Amniotic stem cell (primary cell): ENCODE results near the gene GSTM3.

Source experiments
- DNase-seq: peaks from one replicate; lab custom pipeline; 2025; lab: John Stamatoyannopoulos, UW

The GSTM3 gene

DNA sequence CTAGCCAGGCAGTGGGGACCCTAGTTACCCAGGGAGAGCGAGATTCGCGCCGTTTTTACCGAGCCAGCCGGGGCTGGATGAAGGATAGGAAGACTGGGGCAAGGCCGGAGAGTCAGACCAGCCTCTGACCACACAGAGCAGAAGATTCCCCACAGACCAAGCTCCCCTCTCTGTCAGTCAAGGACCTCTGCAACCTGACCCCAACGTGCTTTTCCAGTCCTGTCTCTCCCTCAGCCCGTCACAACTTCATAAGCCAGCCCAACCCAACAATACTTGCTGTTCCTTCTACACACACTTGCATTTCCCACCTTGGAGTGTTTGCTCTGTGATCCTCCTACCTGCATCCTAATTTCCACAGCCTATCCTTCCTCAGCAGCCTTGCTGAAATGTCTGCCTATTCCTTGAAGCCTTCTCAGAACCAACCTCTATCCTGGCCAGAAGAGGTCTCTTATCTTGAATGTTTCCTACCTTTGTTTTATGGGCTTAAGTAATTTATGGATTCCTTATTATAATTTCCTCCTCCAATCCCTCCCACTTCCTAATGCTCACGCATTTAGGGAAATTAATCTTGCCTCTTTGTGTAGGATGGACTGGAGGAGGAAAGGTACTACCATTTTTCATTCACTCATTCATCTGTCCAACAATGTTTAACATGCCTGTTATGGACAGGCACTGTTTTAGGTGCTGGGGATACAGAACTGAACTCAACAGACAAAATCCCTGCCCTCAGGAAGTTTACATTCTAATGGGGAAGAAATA is at the start of gene GSTM3:
TSS of gene GSTM3 (minus strand) at position 424 of the 759 bp plus-strand sequence. CDS start 751 bp downstream, outside the sequence.
- no peak for DNase-seq

DNA sequence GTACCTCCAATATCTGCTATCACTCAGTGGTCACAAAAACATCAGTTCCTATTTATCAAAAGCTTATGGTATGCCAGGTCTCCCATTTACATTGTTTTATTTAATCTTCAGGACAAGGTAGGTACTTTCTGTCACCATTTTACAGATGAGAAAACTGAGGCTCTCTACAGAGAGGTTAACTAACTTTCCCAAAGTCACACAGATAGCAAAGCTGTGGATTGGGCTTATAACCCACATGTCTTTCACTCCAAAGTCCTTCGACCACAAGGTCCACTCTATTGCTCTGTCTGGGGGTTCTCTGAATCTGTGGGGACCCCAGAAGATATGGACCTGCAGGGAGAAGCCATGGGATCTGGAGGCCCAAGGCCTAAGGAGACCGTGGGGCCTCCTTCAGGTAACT is 49.5 kb upstream of the GSTM3 start:
- no peak for DNase-seq

DNA sequence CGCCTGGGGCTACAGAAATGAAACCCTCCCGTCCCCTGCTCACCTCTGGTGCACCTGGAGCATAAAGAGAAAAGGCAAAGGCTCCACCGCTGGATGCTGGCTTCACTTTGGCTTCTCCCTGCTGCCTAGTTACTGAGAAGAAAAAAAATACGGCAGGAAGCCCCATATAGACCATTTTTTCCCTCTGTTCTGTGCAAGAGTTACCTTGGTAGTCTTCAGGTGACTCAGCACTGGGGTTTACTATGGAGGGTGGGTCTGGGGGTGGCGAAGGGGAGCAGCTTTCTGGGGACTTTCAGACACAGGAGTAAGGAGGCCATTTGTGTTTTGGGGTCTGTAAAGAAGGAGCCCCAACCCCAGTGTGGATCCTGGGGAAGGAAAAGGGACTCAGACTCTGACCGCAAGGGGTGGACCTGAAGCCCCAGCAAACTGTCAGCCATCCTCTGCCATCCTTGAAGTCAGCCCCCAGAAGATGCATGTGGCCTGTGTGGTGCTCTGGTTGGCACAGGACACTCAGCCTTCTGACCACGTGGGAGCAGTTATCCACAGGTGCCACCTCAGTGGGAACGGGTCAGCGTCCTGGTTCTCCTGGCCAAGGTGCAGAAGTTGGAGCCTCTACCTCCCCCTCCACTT is 48.8 kb upstream of the GSTM3 start:
- no peak for DNase-seq

DNA sequence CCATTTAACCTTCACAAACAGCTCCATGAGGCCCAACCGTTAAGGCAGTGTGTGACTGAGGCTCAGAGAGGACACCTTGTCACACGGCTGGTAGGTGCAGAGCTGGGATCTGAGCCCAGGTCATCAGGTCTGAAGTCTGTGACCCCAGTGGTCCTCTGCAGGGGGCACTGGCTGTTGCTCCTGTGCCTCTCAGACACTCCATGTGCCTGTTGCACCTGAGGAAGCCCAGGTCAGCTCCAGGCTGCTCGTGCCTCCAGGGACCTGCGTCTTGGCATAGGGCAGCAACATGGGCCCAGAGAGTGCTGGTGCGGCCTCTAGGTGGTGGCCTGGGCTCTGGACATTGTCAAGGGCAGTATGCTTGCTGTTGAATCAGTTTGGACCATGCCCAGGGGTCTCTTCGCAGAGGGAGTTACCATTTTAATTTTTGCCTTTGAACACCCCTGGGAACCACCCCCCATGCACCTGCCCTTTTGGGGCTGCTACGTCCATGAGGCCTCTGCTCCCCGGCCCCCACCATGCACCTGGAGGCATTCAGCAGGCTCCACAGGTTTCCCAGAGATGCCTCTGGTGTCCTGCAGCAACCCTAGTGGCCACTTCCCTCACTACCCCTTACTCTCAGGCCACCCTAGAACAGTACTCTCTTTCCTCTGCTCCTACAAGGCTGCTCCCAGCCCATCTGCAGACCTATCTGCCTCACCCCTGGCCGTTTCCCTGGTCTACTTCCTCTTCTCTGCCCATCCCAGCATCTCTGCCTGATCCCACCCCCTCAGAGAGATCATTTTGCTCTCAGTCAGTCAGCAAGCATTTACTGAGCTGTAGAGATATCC is 48.1 kb upstream of the GSTM3 start:
- no peak for DNase-seq

DNA sequence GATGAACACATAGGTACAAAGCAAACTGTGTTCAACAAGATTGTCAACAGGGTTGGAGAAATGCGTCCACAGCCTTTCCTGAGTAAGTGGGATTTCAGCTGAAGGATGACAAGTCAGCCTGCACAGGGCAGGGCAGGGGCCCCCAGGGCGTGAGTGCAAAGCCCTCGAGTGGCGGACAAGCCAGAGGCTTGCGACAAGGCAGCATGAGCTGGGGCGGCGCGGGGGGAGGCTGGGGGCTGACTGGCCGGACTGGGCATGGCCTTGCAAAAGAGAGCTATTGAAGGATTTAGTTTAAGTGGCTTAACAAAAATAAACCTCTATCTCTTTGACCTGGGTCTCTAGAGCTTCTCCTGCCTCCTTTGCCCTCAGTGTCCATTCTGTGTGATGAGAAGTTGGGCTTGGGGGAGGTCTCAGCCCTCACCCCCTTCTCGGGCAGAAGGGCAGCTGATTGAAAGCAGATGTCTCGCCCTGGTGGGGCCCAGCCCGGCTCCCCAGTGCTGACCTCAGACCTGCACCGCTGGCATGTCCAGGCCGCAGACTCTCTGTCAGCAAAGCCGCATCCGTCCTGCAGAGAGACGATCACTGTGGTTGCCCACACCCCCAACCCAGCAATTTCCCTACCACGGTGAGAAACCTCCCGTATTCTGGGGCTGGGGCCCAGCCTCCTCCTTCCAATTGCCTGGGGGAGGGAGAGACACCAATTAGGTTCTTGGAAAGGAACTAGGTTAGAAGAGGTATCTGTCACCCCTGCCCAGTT is 47.2 kb upstream of the GSTM3 start:
- no peak for DNase-seq

DNA sequence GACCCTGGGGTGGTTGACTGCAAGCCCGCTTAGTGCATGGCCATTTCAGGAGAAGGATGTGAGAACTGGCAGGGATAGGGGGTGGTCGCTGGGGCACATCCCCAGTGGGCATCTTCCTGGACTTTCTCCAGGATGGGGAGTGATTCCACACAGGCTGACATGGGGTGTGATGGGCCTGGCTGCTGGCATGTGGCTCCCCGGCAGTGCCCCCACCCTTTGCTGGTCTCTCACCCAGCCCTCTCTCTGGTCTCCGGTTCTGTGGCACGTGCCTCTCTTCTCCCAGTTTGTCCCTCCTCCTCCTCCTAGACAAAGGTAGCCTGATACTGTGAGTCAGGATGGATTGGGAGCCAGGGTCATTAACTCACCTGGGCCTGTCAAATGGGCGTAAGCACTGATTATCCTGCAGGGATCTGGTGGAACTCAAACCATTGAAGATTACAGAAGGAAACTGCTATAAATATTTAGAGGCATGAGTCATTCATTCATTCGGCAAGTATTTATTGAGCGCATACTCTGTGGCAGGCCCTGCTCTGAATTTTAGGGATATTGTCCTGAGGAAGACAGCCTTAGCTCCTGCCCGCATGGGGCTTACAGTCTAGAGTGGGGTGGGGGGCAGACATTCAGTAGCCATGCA is 46.5 kb upstream of the GSTM3 start:
- DNase-seq, result no peak

DNA sequence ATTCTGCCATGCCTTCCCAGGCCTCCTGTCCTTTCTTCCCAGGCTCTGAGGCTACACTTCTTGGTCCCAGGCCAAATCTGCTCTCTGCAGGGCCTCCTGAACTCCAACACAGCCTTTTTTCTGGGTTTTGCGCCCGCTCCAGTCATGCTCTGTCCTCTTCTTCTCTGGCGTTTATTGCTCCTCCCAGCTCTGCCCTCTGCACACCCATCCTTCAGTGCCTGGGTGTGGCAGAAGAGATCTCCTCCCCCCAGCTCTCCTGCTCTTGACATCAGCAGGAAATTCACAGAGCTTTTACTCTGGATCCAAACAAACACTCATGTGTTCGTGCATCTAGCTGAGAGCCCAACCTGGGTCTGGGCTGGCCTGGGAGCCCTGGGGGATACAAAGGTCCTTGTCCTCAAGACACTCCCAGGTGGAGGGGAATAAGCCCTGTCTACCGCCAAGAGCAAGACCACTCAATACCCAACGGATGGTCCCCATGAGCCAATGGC is 45.7 kb upstream of the GSTM3 start:
- no peak for DNase-seq

DNA sequence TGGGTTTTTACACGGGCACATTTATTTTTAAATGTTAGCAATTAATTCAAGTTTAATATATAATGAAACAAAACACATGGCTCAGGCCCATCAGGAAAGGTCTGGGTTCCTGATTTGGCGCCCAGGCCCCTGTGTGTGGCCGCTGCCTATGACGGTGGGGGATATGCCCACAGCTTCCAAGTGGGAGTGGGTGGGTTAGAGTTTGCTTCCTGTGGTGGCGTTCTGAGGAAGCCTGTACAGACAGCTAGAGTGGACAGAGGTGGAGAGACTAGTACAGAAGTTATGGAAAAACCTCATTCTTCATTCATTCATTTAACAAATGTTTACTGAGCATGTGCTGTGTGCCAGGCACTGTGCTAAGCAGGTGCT is 45.3 kb upstream of the GSTM3 start:
- no peak for DNase-seq

DNA sequence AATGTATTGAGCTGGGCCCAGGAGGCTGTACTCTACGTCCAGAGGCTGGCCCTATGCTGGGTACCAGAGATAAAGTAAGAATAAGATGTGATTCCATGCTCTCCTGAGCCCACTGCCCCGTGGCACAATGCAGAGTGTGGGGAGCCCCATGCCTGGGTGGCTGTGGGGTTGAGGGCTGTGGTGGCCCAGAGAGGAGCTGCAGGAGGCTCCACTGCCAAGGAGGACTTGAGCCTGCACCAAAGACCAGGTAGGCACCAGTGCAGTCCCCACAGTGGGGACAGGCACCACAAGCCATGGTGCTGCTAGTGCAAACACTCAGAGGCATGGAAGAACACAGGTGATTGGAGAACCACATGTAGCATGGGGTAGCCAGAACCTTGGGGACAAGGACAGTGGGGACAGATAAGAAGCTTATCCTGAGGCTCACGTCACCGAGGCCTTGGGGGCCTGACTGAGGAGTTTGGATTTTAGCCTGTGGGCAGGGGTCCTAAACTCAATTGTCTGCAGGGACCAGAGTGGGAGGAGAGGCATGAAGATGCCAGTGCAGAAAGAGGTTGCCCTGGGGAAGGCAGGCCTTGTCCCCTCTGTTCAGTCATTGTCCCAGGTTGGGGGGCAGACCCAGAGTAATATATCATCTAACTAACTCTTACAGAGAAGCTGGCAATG is 44.7 kb upstream of the GSTM3 start:
- no peak for DNase-seq

DNA sequence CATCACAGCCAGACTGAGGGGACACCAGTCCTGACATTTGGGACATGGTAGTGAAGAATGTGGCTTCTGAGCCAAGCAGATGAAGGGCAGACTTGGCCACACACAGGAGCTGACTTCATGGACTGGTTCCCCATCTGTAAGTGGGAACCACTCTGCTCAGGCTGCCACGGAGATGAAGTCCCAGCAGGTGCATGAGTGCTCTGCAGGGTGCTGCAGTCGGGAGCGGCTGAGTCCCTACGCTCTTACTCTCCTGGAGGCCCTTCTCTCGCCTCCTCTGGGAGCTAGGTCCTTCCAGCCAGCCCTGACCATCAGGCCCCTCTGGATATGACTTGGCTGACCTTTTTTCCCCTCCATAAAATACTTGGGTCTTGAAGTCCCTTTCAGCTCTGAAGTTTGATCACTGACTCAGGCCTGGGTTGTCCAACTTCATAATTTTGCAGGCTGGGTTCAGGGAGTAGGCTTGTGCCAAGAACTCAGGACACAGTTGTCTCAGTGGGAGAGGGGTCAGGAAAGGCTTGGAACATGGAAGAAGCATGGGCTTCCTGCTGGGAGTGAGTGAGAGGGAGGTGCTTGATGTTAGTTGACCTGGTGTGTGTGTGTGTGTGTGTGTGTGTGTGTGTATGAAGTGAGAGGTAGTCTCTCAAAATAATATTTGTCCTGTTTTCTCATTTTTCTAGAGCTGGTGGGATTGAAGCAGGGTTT is 43.9 kb upstream of the GSTM3 start:
- no peak for DNase-seq

DNA sequence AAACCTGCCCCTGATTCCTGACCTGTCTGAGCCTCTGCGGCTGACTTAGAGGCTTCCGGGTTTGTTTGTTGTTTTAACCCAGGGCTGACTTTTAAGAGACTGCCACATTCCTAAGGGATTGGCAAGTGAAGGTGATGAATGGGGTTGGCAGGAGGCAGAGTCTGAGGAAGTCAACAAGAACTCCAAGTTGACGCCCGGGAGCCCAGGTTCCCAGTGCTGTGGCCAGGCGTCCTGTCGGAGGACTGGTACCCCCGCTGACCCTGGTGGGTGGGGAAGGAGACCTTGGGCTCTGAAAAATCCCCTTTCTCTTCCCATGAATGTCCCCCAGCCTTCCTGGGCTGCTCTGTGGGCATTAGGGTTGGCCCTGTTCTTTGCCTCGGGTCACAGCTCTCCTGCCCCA is 42.6 kb upstream of the GSTM3 start:
- no peak for DNase-seq

DNA sequence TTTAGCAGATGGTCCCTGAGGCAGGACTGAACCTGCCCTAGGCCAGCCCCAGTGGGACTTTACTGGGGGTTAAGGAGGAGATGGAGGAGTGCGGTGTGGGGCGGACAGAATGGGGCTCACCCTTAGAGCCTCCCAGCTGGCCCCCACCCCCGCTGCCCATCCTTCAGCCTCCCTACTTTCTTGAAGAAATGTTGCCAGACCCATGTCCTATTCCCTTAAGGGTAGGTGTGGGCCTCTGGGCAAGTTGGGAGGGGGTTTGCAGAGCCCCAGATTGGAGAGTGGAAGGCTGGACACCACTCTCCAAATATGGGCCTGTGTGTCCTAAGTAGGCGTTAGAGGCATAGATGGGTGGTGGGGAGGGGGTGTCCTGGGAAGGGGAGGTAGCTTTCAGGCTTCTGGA is 42.1 kb upstream of the GSTM3 start:
- no peak for DNase-seq

DNA sequence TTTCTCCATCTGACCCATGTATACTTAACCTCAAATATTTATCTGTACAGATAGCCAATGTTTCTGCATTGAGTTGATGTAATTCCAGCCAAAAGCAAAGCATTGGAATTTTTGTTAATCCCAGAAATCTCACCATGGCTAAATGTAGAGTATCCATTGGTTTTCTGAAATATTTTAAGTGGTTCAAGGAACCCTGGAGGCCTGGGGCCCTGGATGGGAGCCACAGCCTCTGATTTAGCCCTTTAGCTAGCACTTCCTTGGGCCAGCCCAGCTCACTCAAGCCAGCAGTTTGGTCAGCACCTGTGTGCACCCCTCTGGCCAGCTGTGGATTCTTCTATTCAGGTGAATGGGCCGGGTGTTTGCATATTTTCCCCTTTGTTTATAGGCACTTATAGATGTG is 41.7 kb upstream of the GSTM3 start:
- DNase-seq, result no peak

DNA sequence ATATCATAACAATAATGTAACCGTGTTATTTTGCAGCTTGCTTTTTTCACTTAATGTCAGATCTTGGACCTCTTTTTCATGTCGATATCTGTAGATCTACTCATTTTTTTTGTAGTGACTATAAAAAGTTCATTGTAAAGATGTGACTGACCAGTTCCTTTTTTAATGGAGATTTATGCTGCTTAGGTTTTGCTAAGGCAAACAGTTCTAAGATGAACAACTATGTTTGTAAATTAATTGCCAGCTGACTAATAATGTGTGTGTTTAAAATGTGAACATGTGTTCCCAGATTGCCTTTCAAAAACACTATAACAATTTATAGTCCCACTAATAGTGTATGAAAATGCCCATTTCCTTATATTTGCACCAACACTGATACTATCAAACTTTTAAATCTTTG is 41.0 kb upstream of the GSTM3 start:
- DNase-seq, result no peak

DNA sequence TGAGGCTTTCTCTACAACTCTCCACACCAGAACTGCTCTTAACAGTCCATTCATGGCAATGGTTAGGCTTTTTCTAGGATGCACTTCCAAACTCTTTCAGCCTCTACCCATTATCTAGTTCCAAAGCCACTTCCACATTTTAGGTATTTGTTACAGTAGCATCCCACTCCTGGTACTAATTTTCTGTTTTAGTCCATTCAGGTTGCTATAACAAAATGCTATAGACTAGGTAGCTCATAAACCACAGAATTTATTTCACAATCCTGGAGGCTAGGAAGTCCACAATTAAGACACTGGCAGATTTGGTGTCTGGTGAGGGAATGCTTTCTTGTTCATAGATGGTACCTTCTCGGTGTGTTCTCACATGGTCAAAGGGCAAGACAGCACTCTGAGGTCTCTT is 40.1 kb upstream of the GSTM3 start:
- no peak for DNase-seq

DNA sequence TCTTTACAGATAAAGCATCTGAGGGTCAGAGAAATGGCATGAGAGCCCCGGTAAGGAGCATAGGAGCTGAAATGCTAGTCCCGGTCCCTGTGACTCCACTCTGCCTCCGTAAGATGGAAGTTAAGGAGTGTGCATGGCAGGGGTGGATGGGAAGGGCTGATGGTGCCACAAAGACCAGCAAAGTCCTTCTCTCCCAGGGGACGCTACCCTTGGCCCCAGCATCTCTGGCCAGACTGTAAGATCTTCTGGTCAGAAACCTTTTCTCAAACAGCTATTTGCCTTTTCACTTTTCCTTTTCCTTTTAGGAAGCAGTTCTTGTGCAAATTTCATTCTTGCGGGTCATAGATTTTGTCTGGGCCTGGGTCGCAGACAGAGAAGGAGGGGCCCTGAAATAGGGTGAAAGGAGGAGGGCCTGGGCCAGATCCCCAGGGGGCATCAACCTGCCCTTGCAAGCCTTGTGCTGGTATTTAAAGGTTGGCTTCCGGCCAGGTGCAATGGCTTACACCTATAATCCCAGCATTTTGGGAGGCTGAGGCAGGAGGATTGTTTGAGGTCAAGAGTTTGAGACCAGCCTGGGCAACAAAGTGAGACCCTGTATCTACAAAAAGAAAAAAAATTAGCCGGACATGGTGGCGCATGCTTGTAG is 37.3 kb upstream of the GSTM3 start:
- no peak for DNase-seq

DNA sequence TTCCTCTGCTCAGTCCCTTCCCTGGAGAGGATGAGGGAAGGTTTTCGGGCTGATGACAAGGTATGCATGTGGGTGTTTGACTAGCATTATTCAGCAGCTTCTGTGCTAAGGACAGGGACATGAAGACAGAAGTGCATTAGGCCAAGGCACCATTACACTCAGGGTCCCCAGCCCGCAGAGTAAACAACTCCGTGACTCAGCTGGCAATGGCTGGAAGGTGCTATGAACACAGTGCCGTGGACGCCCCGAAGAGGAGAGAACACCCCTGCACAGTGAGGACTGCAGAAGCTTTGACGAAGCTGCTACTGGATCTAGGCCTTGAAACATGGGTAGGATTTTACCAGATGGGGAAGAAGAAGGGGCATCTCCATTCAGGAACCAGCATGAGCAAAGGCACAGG is 36.6 kb upstream of the GSTM3 start:
- no peak for DNase-seq

DNA sequence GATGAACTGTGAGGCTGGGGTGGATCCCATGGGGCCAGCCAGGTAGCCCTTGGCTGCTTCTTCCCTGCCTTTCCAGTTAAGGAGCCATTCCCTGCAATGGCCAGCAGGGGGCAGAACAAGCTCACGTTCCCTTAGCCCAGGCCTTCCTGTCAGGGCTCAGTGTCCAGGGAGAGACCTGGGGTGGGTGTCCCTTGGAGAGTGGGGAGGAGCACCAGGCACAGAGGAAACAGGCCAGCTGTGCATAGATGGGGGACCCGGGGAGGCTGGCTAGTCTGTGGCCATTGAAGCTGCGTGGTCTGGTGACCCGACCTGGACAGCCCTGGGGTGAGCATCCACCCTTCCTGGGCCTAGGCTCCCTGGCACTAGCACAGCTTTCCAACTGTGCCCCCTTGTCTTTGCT is 36.1 kb upstream of the GSTM3 start:
- DNase-seq, result peak; percentile 45

DNA sequence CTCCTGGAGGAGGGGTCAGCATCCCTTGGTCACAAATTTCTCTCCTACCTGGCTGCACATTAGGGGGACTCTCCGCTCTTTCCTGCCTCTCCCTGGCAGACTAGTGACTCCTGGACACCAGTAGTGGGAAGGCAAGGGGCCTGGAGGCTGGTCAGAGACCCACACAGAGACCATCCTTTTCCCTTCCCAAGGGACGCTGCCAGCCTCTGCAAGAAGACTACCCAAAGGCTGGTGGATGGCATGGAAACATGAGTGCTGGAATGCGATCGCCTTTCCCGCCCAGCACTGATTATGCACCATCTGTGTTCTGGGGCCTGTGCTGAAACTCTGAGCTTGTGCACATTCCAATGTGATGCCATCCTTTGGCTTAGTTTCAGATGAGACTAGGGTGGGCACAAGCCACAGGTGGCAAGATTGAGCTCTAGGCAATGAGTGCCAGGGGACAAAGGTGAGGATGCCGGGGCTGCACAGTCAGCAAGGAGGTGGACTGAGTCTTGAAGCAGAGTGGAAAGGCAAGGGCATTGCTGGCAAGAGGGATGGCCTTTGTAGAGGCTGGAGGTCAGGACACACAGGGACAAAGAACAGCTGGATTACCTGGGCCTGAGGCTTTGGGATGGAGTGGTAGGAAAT is 35.5 kb upstream of the GSTM3 start:
- DNase-seq, result no peak

DNA sequence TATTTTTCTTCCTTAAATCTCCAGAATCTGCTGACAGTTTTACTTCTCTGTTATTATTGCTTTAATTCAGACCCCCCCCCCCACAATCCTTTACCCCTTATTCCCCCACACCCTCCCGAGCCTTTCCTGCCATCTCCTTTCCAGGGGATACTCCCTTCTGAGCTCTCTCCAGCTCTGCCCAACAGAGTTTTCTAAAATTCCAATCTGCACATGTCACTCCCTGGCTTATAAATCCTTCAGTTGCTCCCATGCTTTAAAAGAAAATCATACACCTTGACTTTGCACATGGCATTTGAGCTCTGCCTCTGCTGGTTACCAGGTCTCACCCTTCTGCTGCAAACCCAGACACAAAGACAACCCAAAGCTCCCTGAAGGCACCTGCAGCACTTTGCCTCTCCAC is 34.6 kb upstream of the GSTM3 start:
- DNase-seq, result no peak
